GM19240 (cell line): ENCODE results near the gene STRIP1.

Source experiments
- DNase-seq: peaks from one replicate; pipeline ENCODE4 v3.0.0; 2011; ENCODE audit warnings: low spot score; ENCODE audit not compliant: insufficient read length

STRIP1 gene

GRCh38 chr1:110089561-110090275 is 55.3 kb downstream of the STRIP1 start:
- no peak for DNase-seq

GRCh38 chr1:110091381-110091780 is 57.0 kb downstream of the STRIP1 start:
- no peak for DNase-seq

- DNase-seq = no peak
Measured at GRCh38 chr1:110091791-110092190, 57.4 kb downstream of the STRIP1 start.

GRCh38 chr1:110092991-110093390 is 58.6 kb downstream of the STRIP1 start:
- DNase-seq = no peak

GRCh38 chr1:110094931-110095654 is 60.7 kb downstream of the STRIP1 start:
- DNase-seq = no peak

- DNase-seq = no peak
Measured at GRCh38 chr1:110097507-110098221, 63.2 kb downstream of the STRIP1 start.

GRCh38 chr1:110098222-110099026 is 64.0 kb downstream of the STRIP1 start:
- DNase-seq = no peak

GRCh38 chr1:110100335-110100734 is 65.9 kb downstream of the STRIP1 start:
- no peak for DNase-seq

GRCh38 chr1:110102081-110102480 is 67.7 kb downstream of the STRIP1 start:
- DNase-seq = no peak
